SK-N-MC (cell line): Measurements from ENCODE around the gene CLRN3.

Experiments used
- EZH2 ChIP-seq: fragments of 200-600 bp; sonication (generic); IDR thresholded peaks from one replicate; pipeline ENCODE4 v1.6.1; 2017; ENCODE audit warnings: antibody characterized with exemption
- POLR2AphosphoS5 ChIP-seq: IDR thresholded peaks from 2 replicates; pipeline ENCODE4 v1.6.1; 2012; ENCODE audit warnings: mild to moderate bottlenecking, low read depth, low read length, borderline replicate concordance

GRCh38 chr10:127922206-127922605 lies 29.5 kb upstream of the CLRN3 start:
- TF ChIP-seq EZH2 (no peak), POLR2AphosphoS5 (no peak)
